SK-N-SH treated with all-trans-retinoic acid at 6 μM for 48 hours (cell line): ENCODE data around the gene AIP.

Experiments
- ATAC-seq: fragments of 200-7000 bp; cut with Tn5 transposase; 3 replicates; pipeline ENCODE4 v1.9.1; 2020; ENCODE audit warnings: mild to moderate bottlenecking, moderate library complexity
- ARNTL ChIP-seq: fragments of 450-650 bp; formaldehyde crosslinking; IDR thresholded peaks from 2 replicates; pipeline ENCODE4 v1.5.0; 2020; ENCODE audit warnings: low read depth, mild to moderate bottlenecking, moderate library complexity, borderline replicate concordance
- BACH2 ChIP-seq: fragments of 250-450 bp; sonication (Bioruptor Pico); IDR thresholded peaks from 2 replicates; pipeline ENCODE4 v1.9.0; 2021; ENCODE audit warnings: mild to moderate bottlenecking, borderline replicate concordance
- CSDC2 ChIP-seq: fragments of 250-450 bp; sonication (Bioruptor Pico); IDR thresholded peaks from 2 replicates; pipeline ENCODE4 v1.5.0; 2020; ENCODE audit warnings: mild to moderate bottlenecking, moderate library complexity
- CSRNP3 ChIP-seq: fragments of 250-450 bp; sonication (Bioruptor Pico); IDR thresholded peaks from 2 replicates; pipeline ENCODE4 v1.5.1; 2021; ENCODE audit warnings: mild to moderate bottlenecking, moderate library complexity
- ISL1 ChIP-seq: fragments of 250-450 bp; sonication (Bioruptor Pico); IDR thresholded peaks from 2 replicates; pipeline ENCODE4 v2.1.2; 2022; ENCODE audit warnings: mild to moderate bottlenecking, moderate library complexity
- OSR1 ChIP-seq: fragments of 250-450 bp; sonication (Bioruptor Pico); IDR thresholded peaks from 2 replicates; pipeline ENCODE4 v1.8.0; 2022; ENCODE audit warnings: moderate library complexity, mild to moderate bottlenecking, inconsistent platforms
- PATZ1 ChIP-seq: fragments of 250-450 bp; sonication (Bioruptor Pico); IDR thresholded peaks from 2 replicates; pipeline ENCODE4 v1.8.0; 2020; ENCODE audit warnings: mild to moderate bottlenecking, moderate library complexity, borderline replicate concordance
- POU6F1 ChIP-seq: fragments of 250-450 bp; sonication (Bioruptor Pico); IDR thresholded peaks from 2 replicates; pipeline ENCODE4 v1.8.0; 2021; ENCODE audit warnings: low read depth, mild to moderate bottlenecking, moderate library complexity, borderline replicate concordance
- SNAI2 ChIP-seq: fragments of 250-450 bp; sonication (Bioruptor Pico); IDR thresholded peaks from 2 replicates; pipeline ENCODE4 v1.5.0; 2020; ENCODE audit warnings: mild to moderate bottlenecking, moderate library complexity
- TSHZ2 ChIP-seq: fragments of 250-450 bp; sonication (Bioruptor Pico); IDR thresholded peaks from 2 replicates; pipeline ENCODE4 v1.5.0; 2020; ENCODE audit warnings: mild to moderate bottlenecking, moderate library complexity
- ZC3H10 ChIP-seq: fragments of 250-450 bp; sonication (Bioruptor Pico); IDR thresholded peaks from 2 replicates; pipeline ENCODE4 v1.5.1; 2021; ENCODE audit warnings: mild to moderate bottlenecking, moderate library complexity
- ZNF565 ChIP-seq: fragments of 450-650 bp; formaldehyde crosslinking; conservative IDR thresholded peaks from 2 replicates; pipeline ENCODE4 v1.5.0; 2020; ENCODE audit warnings: low read depth, mild to moderate bottlenecking, moderate library complexity
- ZNF70 ChIP-seq: fragments of 450-650 bp; formaldehyde crosslinking; IDR thresholded peaks from 2 replicates; pipeline ENCODE4 v1.5.0; 2020; ENCODE audit warnings: mild to moderate bottlenecking, moderate library complexity
- ZNF8 ChIP-seq: fragments of 450-650 bp; formaldehyde crosslinking; IDR thresholded peaks from 2 replicates; pipeline ENCODE4 v1.5.0; 2020; ENCODE audit warnings: mild to moderate bottlenecking, moderate library complexity

The AIP gene

GRCh38 chr11:67502328-67502979 lies 19.6 kb downstream of the AIP start (continued):
- TF ChIP-seq PATZ1 (CRISPR knock-in tag) (no peak), ZC3H10 (CRISPR knock-in tag) (no peak), OSR1 (CRISPR knock-in tag) (no peak), ISL1 (CRISPR knock-in tag) (no peak), BACH2 (CRISPR knock-in tag) (no peak), CSDC2 (CRISPR knock-in tag) (no peak), ZNF70 (CRISPR knock-in tag) (no peak)
- TF ChIP-seq, all 23 proteins: peak for 0

GRCh38 chr11:67503119-67504004 lies 20.5 kb downstream of the AIP start:
- TF ChIP-seq OSR1 (CRISPR knock-in tag) = no peak
- TF ChIP-seq ARNTL (CRISPR knock-in tag) = no peak
- TF ChIP-seq TSHZ2 = no peak
- TF ChIP-seq BACH2 (CRISPR knock-in tag) = no peak
- TF ChIP-seq POU6F1 (CRISPR knock-in tag) = no peak
- no peak for TF ChIP-seq SNAI2
- no peak for TF ChIP-seq ZNF8 (CRISPR knock-in tag)
- ATAC-seq = no peak

- no peak for ATAC-seq
- TF ChIP-seq POU6F1 (CRISPR knock-in tag) (no peak), BACH2 (CRISPR knock-in tag) (no peak), ZNF565 (CRISPR knock-in tag) (no peak), SNAI2 (no peak), CSRNP3 (CRISPR knock-in tag) (no peak), ZNF70 (CRISPR knock-in tag) (no peak), ARNTL (CRISPR knock-in tag) (no peak), OSR1 (CRISPR knock-in tag) (no peak), CSDC2 (CRISPR knock-in tag) (no peak), PATZ1 (CRISPR knock-in tag) (no peak)
- TF ChIP-seq, all 23 proteins: peak for 0
Observed at GRCh38 chr11:67504005-67504949, 21.5 kb downstream of the AIP start.
